Neutrophil (primary cell): ENCODE measurements around the gene BRIP1.

Source experiments
- H3K27ac ChIP-seq: fragments of 200-600 bp; sonication (generic); 2 replicates; pipeline ENCODE4 v1.5.1; 2016; ENCODE audit warnings: mild to moderate bottlenecking, moderate library complexity
- H3K27me3 ChIP-seq: fragments of 200-600 bp; sonication (generic); 2 replicates; pipeline ENCODE4 v1.6.0; 2016; ENCODE audit warnings: mild to moderate bottlenecking
- H3K36me3 ChIP-seq: fragments of 200-600 bp; sonication (generic); 2 replicates; pipeline ENCODE4 v1.5.1; 2017
- H3K4me1 ChIP-seq, 2 experiments: fragments of 200-600 bp in 1 of 2; sonication (generic) in 1 of 2; 1 replicate in 1 of 2; 2 replicates in 1 of 2; pipeline versions ENCODE4 v1.5.1 to v1.6.1; 2013 to 2016; ENCODE audit warnings: low read depth in 1 of 2, low read length in 1 of 2, mild to moderate bottlenecking in 1 of 2, moderate library complexity in 1 of 2; ENCODE audit not compliant: control insufficient read depth in 1 of 2, insufficient read depth in 1 of 2
- H3K4me3 ChIP-seq, 2 experiments: fragments of 200-600 bp in 1 of 2; sonication (generic) in 1 of 2; 1 replicate in 1 of 2; 2 replicates in 1 of 2; pipeline ENCODE4 v1.5.1; 2013 to 2016; ENCODE audit warnings: low read depth in 1 of 2, low read length in 1 of 2, mild to moderate bottlenecking in 1 of 2, moderate library complexity in 1 of 2
- H3K9me3 ChIP-seq: fragments of 200-600 bp; sonication (generic); 2 replicates; pipeline ENCODE4 v1.5.1; 2016
- TF ChIP-seq, protein P1 (sequence below): fragments of 200-600 bp; sonication (generic); IDR thresholded peaks from 2 replicates; pipeline ENCODE4 v1.5.1; 2016; ENCODE audit warnings: antibody characterized with exemption

Gene BRIP1

DNA sequence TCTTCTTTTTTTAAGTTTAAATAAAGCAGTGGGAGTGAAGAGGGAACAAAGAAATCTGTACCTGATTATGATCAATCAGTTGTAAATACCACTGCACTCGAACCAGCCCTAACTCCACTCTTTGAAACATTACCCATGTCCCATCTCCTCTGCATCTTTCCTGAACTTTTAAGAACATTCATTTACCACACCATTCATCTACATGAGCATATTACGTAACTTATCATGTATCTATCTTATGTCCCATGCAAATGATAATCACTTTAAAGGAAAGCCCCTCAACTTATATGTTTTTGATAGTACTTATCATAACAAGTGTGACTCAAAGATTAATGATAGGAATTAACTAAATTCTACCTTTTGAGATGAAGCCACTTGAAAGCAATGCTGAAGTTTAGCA is 10.7 kb upstream of the BRIP1 start:
- no peak overlapping the region for H3K27ac ChIP-seq
- TF ChIP-seq, protein P1, sequence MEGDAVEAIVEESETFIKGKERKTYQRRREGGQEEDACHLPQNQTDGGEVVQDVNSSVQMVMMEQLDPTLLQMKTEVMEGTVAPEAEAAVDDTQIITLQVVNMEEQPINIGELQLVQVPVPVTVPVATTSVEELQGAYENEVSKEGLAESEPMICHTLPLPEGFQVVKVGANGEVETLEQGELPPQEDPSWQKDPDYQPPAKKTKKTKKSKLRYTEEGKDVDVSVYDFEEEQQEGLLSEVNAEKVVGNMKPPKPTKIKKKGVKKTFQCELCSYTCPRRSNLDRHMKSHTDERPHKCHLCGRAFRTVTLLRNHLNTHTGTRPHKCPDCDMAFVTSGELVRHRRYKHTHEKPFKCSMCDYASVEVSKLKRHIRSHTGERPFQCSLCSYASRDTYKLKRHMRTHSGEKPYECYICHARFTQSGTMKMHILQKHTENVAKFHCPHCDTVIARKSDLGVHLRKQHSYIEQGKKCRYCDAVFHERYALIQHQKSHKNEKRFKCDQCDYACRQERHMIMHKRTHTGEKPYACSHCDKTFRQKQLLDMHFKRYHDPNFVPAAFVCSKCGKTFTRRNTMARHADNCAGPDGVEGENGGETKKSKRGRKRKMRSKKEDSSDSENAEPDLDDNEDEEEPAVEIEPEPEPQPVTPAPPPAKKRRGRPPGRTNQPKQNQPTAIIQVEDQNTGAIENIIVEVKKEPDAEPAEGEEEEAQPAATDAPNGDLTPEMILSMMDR: no peak
- H3K9me3 ChIP-seq: no peaks in the 10 kb centered on the region
- no peak overlapping the region for H3K4me3 ChIP-seq
- H3K27me3 ChIP-seq: no peaks in the 10 kb centered on the region
- H3K36me3 ChIP-seq: peaks cover 23% of the 10 kb centered on the region
- peaks cover 0 to 12% of the 10 kb centered on the region in 2 experiments for H3K4me1 ChIP-seq

DNA sequence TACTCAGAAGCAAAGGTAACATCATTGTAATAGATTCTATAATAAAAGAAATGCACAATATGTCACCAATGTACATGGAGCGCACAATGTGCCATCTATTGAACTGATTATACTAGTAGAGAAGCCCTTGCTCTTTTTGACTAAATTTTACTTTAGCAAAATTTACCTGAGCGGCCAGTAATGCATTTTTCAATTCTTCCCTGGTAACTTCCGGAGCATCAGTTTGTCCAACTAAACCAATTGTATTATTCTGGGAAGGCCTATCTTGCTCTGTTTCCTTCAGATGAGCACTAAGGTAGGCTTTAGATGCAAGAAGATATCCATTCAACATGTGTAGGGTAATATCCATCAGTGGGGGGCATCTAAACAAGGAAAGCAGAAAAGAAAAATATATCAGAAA is 8.8 kb upstream of the BRIP1 start:
- TF ChIP-seq, protein P1: no peak
- no peaks in the 10 kb centered on the region for H3K9me3 ChIP-seq
- no peaks in the 10 kb centered on the region for H3K27me3 ChIP-seq
- H3K4me1 ChIP-seq: peaks cover 0 to 6% of the 10 kb centered on the region in 2 experiments
- no peak overlapping the region for H3K4me3 ChIP-seq
- H3K36me3 ChIP-seq: peaks cover 29% of the 10 kb centered on the region
- H3K27ac ChIP-seq: no peak overlapping the region

DNA sequence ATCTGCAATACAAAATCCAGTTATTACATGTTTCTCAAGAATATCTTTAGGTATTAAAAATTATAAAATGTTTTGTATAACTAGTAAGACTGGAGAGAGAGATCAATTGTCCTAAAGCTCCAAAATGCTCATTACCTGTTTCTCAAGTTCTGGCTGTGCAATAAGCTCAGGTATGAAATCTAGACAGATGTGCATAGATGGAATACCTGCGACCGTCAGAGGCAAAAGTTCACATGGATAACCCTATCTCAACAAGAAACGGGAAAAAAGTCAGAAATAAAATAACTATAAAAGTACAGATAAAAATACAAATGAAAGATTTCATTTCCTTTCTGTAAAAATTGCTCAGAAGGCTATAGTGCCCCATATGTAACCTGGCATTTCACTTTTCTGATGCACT is 5.8 kb upstream of the BRIP1 start:
- H3K4me1 ChIP-seq: peaks cover 0 to under 1% of the 10 kb centered on the region in 2 experiments
- H3K27me3 ChIP-seq: no peaks in the 10 kb centered on the region
- no peak overlapping the region for H3K27ac ChIP-seq
- no peak overlapping the region for H3K4me3 ChIP-seq
- TF ChIP-seq, protein P1: no peak
- no peaks in the 10 kb centered on the region for H3K9me3 ChIP-seq
- H3K36me3 ChIP-seq: peaks cover 26% of the 10 kb centered on the region

DNA sequence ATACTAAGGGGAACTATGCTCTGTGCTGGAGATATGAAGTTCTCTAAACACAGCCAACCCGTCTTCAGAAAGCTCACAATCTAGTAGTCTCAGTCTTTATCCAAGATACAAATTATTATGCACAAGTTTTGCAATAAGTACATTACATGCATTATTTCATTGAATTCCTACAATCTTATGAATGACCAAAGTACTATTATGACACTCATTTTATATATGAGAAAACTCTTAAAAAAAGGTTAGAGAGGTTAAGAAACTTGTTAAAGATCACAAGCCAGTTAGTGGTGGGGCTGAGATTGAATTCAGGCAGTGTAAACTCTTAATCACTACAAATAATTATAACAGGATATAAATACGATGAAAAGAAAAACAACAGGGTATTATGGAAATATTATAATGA is 4.7 kb upstream of the BRIP1 start:
- TF ChIP-seq, protein P1: no peak
- H3K4me1 ChIP-seq: peaks cover 5 to 6% of the 10 kb centered on the region in 2 experiments

DNA sequence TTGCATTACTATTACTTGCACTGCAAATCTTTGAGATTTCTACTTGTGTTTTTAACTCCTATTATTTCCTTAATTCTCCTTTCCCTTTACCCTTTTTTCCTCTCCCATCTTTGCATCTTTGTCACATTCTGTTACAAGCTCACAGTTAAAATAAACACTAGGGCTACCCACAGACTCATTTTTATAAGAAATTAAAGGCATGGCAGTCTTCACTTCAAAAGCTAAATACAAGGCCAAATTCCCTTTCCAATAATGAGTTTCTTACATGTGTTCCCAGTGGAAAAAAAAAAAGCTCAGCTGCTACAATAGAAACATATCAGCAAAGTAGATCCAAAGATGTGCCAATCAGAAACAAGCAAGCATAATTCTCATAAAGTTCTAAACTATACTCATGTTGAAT is 3.7 kb upstream of the BRIP1 start:
- H3K4me1 ChIP-seq: peaks cover 16 to 17% of the 10 kb centered on the region in 2 experiments
- TF ChIP-seq, protein P1: no peak
- no peak overlapping the region for H3K4me3 ChIP-seq
- peaks cover 20% of the 10 kb centered on the region for H3K36me3 ChIP-seq
- no peak overlapping the region for H3K27ac ChIP-seq
- no peaks in the 10 kb centered on the region for H3K9me3 ChIP-seq
- no peaks in the 10 kb centered on the region for H3K27me3 ChIP-seq

More for the DNA sequence above, 4.7 kb upstream of the BRIP1 start:
- Histone ChIP-seq H3K27ac (no peak overlapping the region), H3K4me3 (no peak overlapping the region), H3K36me3 (peaks cover 23% of the 10 kb centered on the region), H3K27me3 (no peaks in the 10 kb centered on the region), H3K9me3 (no peaks in the 10 kb centered on the region)

DNA sequence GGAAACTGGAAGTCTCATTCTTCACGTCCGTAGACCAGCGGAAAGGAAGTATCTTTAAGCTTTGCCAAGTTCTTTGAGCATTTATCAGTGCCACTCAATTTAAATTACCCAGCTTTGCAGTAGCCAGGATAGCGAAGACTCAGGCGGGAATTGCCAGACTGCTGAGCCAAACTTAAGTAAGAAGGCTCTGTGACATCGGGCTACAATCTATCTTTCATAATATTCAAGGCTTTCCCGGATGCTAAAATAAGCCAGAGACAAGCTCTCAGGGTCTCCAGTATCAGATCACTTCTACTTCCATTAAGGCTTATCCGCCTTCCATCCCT is 436 bp upstream of the BRIP1 start:
- TF ChIP-seq, protein P1: no peak
- H3K4me3 ChIP-seq: peak overlapping the region; percentile 66 to 73

More for the DNA sequence above, 436 bp upstream of the BRIP1 start:
- Histone ChIP-seq H3K9me3 (no peaks in the 10 kb centered on the region), H3K27me3 (no peaks in the 10 kb centered on the region), H3K27ac (peak overlapping the region; percentile 75), H3K4me1 (peaks cover 20 to 21% of the 10 kb centered on the region in 2 experiments), H3K36me3 (peaks cover 3% of the 10 kb centered on the region)
